Brain microvascular endothelial cell (primary cell): ENCODE data around the gene FIGN.

ENCODE experiments used
- DNase-seq: peaks from one replicate; pipeline ENCODE4 v3.0.0-alpha.2; 2020
- H3K27ac ChIP-seq: fragments of 250-450 bp; sonication (Bioruptor Pico); 2 replicates; pipeline ENCODE4 v1.5.1; 2020; ENCODE audit warnings: mild to moderate bottlenecking, moderate library complexity
- H3K27me3 ChIP-seq: fragments of 250-450 bp; sonication (Bioruptor Pico); replicated peaks from 2 replicates; pipeline ENCODE4 v1.5.1; 2020; ENCODE audit warnings: mild to moderate bottlenecking
- H3K36me3 ChIP-seq: fragments of 250-450 bp; sonication (Bioruptor Pico); replicated peaks from 2 replicates; pipeline ENCODE4 v1.5.1; 2020; ENCODE audit warnings: mild to moderate bottlenecking
- H3K4me3 ChIP-seq: 2 replicates; pipeline ENCODE4 v1.5.1; 2011; ENCODE audit warnings: low read depth, mild to moderate bottlenecking, control low read depth, low read length, moderate library complexity
- in situ Hi-C: cut with HindIII; loops from 2 replicates; pipeline ENCODE4 v1.10.0; 2017; ENCODE audit warnings: low sequenced_read_pairs, low pct_ligation_motif_present
- TF ChIP-seq, protein P1 (sequence below): IDR thresholded peaks from 2 replicates; pipeline ENCODE4 v1.5.1; 2011; ENCODE audit warnings: low read depth, mild to moderate bottlenecking, moderate library complexity, low read length, control low read depth, inconsistent platforms; ENCODE audit errors: missing control alignments

FIGN gene

GRCh38 chr2:163592954-163593622 is 142.7 kb downstream of the FIGN start:
- Histone ChIP-seq H3K36me3 (no peaks in the 10 kb centered on the region), H3K4me3 (no peak overlapping the region), H3K27ac (no peak overlapping the region), H3K27me3 (no peaks in the 10 kb centered on the region)
- DNase-seq: no peak
- TF ChIP-seq, protein P1, sequence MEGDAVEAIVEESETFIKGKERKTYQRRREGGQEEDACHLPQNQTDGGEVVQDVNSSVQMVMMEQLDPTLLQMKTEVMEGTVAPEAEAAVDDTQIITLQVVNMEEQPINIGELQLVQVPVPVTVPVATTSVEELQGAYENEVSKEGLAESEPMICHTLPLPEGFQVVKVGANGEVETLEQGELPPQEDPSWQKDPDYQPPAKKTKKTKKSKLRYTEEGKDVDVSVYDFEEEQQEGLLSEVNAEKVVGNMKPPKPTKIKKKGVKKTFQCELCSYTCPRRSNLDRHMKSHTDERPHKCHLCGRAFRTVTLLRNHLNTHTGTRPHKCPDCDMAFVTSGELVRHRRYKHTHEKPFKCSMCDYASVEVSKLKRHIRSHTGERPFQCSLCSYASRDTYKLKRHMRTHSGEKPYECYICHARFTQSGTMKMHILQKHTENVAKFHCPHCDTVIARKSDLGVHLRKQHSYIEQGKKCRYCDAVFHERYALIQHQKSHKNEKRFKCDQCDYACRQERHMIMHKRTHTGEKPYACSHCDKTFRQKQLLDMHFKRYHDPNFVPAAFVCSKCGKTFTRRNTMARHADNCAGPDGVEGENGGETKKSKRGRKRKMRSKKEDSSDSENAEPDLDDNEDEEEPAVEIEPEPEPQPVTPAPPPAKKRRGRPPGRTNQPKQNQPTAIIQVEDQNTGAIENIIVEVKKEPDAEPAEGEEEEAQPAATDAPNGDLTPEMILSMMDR: no peak
- in situ Hi-C loops: no loop called here

DNA sequence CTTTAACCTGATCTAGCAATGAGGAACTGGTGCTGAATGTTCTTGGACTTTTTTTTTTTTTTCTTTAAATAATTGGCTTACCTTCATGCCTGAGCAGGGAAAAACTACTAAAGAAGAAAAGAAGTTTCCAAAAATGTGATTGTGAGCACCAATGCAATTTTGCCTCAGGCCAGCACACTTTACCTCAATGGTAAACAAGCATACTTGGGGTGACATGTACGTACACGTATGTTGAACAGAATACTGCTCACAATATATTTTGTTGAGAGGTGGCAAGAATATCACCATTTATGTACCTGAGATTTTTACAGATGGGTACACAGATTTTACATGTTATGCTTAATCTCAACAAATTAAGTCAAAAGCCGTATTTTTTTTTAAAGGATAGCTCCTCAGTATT is 144.3 kb downstream of the FIGN start:
- Histone ChIP-seq H3K27ac (no peak overlapping the region), H3K27me3 (no peaks in the 10 kb centered on the region), H3K4me3 (no peak overlapping the region), H3K36me3 (no peaks in the 10 kb centered on the region)
- TF ChIP-seq, protein P1: no peak
- no peak for DNase-seq
- in situ Hi-C loops: no loop called here

DNA sequence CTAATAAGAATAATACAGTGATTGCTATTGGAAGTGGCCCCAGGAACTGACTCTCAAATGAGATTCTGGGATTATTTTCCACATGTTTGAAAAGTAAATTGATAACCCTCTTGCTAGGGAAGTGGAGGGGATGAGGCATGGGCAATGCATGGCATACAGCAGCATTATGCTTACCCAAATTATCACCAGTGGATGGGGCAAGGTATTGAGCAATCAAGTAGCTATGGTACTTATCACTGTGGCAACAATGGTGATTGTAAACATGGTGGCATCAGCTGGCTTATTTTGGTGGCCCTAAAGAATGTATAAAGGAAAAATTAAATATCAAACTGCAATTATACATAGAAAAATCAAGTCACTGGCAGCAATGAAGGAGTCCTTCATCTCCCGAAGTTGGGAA is 155.1 kb downstream of the FIGN start:
- Histone ChIP-seq H3K27ac (no peak overlapping the region), H3K36me3 (no peaks in the 10 kb centered on the region), H3K4me3 (no peak overlapping the region), H3K27me3 (no peaks in the 10 kb centered on the region)
- TF ChIP-seq, protein P1: no peak
- DNase-seq: no peak
- in situ Hi-C loops: no loop called here

- in situ Hi-C loops: no loop called here
- DNase-seq: no peak
- TF ChIP-seq, protein P1: no peak
- H3K27me3 ChIP-seq: no peaks in the 10 kb centered on the region
- H3K27ac ChIP-seq: no peak overlapping the region
- H3K36me3 ChIP-seq: no peaks in the 10 kb centered on the region
- no peak overlapping the region for H3K4me3 ChIP-seq
These were observed 161.5 kb downstream of the FIGN start for GRCh38 chr2:163574309-163574708.

DNA sequence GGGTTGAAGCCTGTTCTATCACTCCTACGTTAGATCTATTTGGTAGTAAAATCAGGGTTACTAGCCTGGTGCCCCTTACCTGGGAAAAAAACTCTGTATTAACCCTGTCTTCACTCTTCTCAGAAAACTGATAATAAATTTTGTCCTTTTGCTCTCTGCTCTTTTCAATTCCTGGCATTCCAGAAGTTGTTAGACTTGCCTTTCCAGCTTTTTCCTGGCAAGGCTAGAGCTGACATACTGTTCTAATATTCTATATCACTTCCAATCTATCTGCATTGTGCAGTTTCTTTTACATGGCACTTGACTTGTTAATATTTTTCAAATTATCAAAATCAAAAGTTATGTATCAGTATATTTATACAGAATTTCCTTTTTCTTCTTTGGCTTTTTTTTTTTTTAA is 162.2 kb downstream of the FIGN start:
- Histone ChIP-seq H3K27me3 (no peaks in the 10 kb centered on the region), H3K27ac (no peak overlapping the region), H3K36me3 (no peaks in the 10 kb centered on the region), H3K4me3 (no peak overlapping the region)
- no peak for DNase-seq
- TF ChIP-seq, protein P1: no peak
- in situ Hi-C loops: no loop called here

- in situ Hi-C loops: no loop called here
These were observed 163.0 kb downstream of the FIGN start for GRCh38 chr2:163572850-163573249.

More at GRCh38 chr2:163572850-163573249, 163.0 kb downstream of the FIGN start:
- TF ChIP-seq, protein P1: no peak
- Histone ChIP-seq H3K27me3 (no peaks in the 10 kb centered on the region), H3K27ac (no peak overlapping the region), H3K36me3 (no peaks in the 10 kb centered on the region), H3K4me3 (no peak overlapping the region)
- no peak for DNase-seq
